HCT116 (cell line): ENCODE results near the gene COL28A1. TPM values are rescaled to one million over a fixed set of nuclear protein-coding genes. Genes with fewer than 3 reads are reported as not detected.

ENCODE experiments used
- ATAC-seq: fragments of 200-7000 bp; cut with Tn5 transposase; 2 replicates; pipeline ENCODE4 v1.9.1; 2020; ENCODE audit warnings: mild to moderate bottlenecking, moderate library complexity
- BruUV-seq: library from RNA; stranded (reverse); fragments of 400-500 nt; replicated peaks from 2 replicates; lab custom pipeline; 2021; lab: Mats Ljungman, UMichigan
- CTCF ChIA-PET: fragments of 300-600 bp; sonication (Branson Sonifier 250); formaldehyde crosslinking; loops from one replicate; lab custom pipeline; 2021; ENCODE audit warnings: antibody characterized with exemption; lab: Charles Lee
- POLR2A ChIA-PET: fragments of 300-600, 350-600 bp; sonication (Branson Sonifier 250); formaldehyde crosslinking; loops from one replicate; lab custom pipeline; 2021; ENCODE audit warnings: antibody characterized with exemption; lab: Charles Lee
- RAD21 ChIA-PET, 2 experiments: fragments of 300-600 bp; sonication (Branson Sonifier 250); formaldehyde crosslinking; loops; one replicate each; lab custom pipeline; 2023; ENCODE audit warnings: low total read pairs in 2 of 2; ENCODE audit not compliant: uncharacterized antibody in 2 of 2, unreplicated experiment in 2 of 2, low non-redundant PET in 1 of 2; lab: Charles Lee
- DNase-seq: peaks from one replicate; pipeline ENCODE4 v3.0.0-alpha.2; 2010; ENCODE audit warnings: low read depth, low spot score
- H2AFZ ChIP-seq: fragments of 200-600 bp; shearing (Covaris generic), sonication (generic); 2 replicates; pipeline ENCODE4 v1.6.1; 2017; ENCODE audit warnings: low read depth, mixed run types, mixed read lengths, antibody characterized with exemption, low read length; ENCODE audit not compliant: poor library complexity, severe bottlenecking
- H3K27ac ChIP-seq: 2 replicates; pipeline ENCODE4 v1.5.1; 2012; ENCODE audit warnings: low read depth, low read length
- H3K27me3 ChIP-seq: fragments of 200-600 bp; sonication (generic); 2 replicates; pipeline ENCODE4 v1.6.1; 2016; ENCODE audit warnings: mixed run types, low read length, mixed read lengths; ENCODE audit not compliant: insufficient read depth
- H3K36me3 ChIP-seq, 2 experiments: fragments of 200-500 bp in 1 of 2; fragments of 200-600 bp in 1 of 2; sonication (Bioruptor generic) in 1 of 2; sonication (generic) in 1 of 2; 2 replicates each; pipeline versions ENCODE4 v1.5.1 to v1.6.1; 2014 to 2016; ENCODE audit warnings: low read length in 2 of 2, inconsistent platforms in 1 of 2, mixed read lengths in 1 of 2, mixed run types in 1 of 2; ENCODE audit not compliant: insufficient read depth in 2 of 2, control insufficient read depth in 1 of 2
- H3K4me1 ChIP-seq, 2 experiments: fragments of 200-600 bp in 1 of 2; sonication (generic) in 1 of 2; 2 replicates each; pipeline versions ENCODE4 v1.5.1 to v1.6.1; 2012 to 2017; ENCODE audit warnings: low read length in 2 of 2, inconsistent platforms in 1 of 2, mild to moderate bottlenecking in 1 of 2, mixed read lengths in 1 of 2, mixed run types in 1 of 2, moderate library complexity in 1 of 2; ENCODE audit not compliant: insufficient read depth in 2 of 2, control insufficient read depth in 1 of 2
- H3K4me2 ChIP-seq: fragments of 200-600 bp; sonication (generic); 2 replicates; pipeline ENCODE4 v1.6.1; 2017; ENCODE audit warnings: mixed run types, low read length, mixed read lengths
- H3K4me3 ChIP-seq, 2 experiments: fragments of 200-600 bp in 1 of 2; sonication (generic) in 1 of 2; replicated peaks in 1 of 2; 2 replicates each; pipeline ENCODE4 v1.5.1; 2011 to 2016; ENCODE audit warnings: low read length in 2 of 2, control low read depth in 1 of 2, low read depth in 1 of 2, mild to moderate bottlenecking in 1 of 2, mixed read lengths in 1 of 2, mixed run types in 1 of 2
- H3K79me2 ChIP-seq: fragments of 200-600 bp; sonication (generic); 2 replicates; pipeline ENCODE4 v1.6.1; 2017; ENCODE audit warnings: mild to moderate bottlenecking, mixed run types, low read length, moderate library complexity, mixed read lengths; ENCODE audit not compliant: insufficient read depth
- H3K9ac ChIP-seq: fragments of 200-600 bp; sonication (generic); 2 replicates; pipeline ENCODE4 v1.6.1; 2016; ENCODE audit warnings: low read length, mixed read lengths
- H3K9me2 ChIP-seq: fragments of 200-600 bp; sonication (generic), shearing (Covaris generic); 2 replicates; pipeline ENCODE4 v1.6.1; 2017; ENCODE audit warnings: mixed run types, mild to moderate bottlenecking, moderate library complexity; ENCODE audit not compliant: insufficient read depth
- H3K9me3 ChIP-seq, 2 experiments: fragments of 200-500 bp in 1 of 2; fragments of 200-600 bp in 1 of 2; sonication (Bioruptor generic) in 1 of 2; sonication (generic) in 1 of 2; 2 replicates each; pipeline ENCODE4 v1.6.1; 2014 to 2017; ENCODE audit warnings: low read length in 2 of 2, mixed read lengths in 2 of 2, inconsistent platforms in 1 of 2, low read depth in 1 of 2, mild to moderate bottlenecking in 1 of 2, mixed run types in 1 of 2, moderate library complexity in 1 of 2; ENCODE audit not compliant: control insufficient read depth in 1 of 2, insufficient read depth in 1 of 2
- H4K20me1 ChIP-seq: fragments of 200-600 bp; sonication (generic), shearing (Covaris generic); 2 replicates; pipeline ENCODE4 v1.6.1; 2017; ENCODE audit warnings: mixed run types, mild to moderate bottlenecking, moderate library complexity; ENCODE audit not compliant: insufficient read depth
- EZH2 ChIP-seq: fragments of 200-600 bp; sonication (generic); IDR thresholded peaks from 2 replicates; pipeline ENCODE4 v1.6.1; 2017; ENCODE audit warnings: antibody characterized with exemption, mixed run types
- EZH2phosphoT487 ChIP-seq: fragments of 200-600 bp; IDR thresholded peaks from 2 replicates; pipeline ENCODE4 v1.6.1; 2018; ENCODE audit warnings: antibody characterized with exemption, borderline replicate concordance
- JUND ChIP-seq: IDR thresholded peaks from 2 replicates; pipeline ENCODE4 v1.6.1; 2012
- POLR2AphosphoS5 ChIP-seq: IDR thresholded peaks from 2 replicates; pipeline ENCODE4 v1.6.1; 2011; ENCODE audit warnings: mild to moderate bottlenecking, low read depth, low read length, moderate library complexity
- YY1 ChIP-seq: IDR thresholded peaks from 2 replicates; pipeline ENCODE4 v1.6.1; 2011; ENCODE audit warnings: low read length, low read depth, moderate library complexity, mild to moderate bottlenecking; ENCODE audit not compliant: insufficient replicate concordance; ENCODE audit errors: extremely low read depth
- ZBTB33 ChIP-seq: IDR thresholded peaks from 2 replicates; pipeline ENCODE4 v1.6.1; 2011; ENCODE audit warnings: mild to moderate bottlenecking, low read length, moderate library complexity; ENCODE audit not compliant: insufficient replicate concordance; ENCODE audit errors: extremely low read depth
- intact Hi-C: fragments of 100-400 bp; cut with micrococcal nuclease; formaldehyde crosslinking; loops from 2 replicates; pipeline ENCODE4 v1.10.0; 2022
- total RNA-seq: library from RNA; stranded (reverse); gene quantifications from one replicate; pipeline ENCODE4 v1.2.1, GENCODE V29; 2021; ENCODE audit not compliant: unreplicated experiment
- TF ChIP-seq, protein P1 (sequence below): IDR thresholded peaks from 2 replicates; pipeline ENCODE4 v1.6.1; 2012; ENCODE audit warnings: low read depth

Gene COL28A1
- total RNA-seq, 1 experiment from 2014 or later: 0.12 TPM

GRCh38 chr7:7584653-7585052 lies 49.0 kb upstream of the COL28A1 start:
- intact Hi-C loops: no loop called here
- no peaks in the 10 kb centered on the region for H4K20me1 ChIP-seq
- ATAC-seq (no peak), DNase-seq (no peak)
- H2AFZ ChIP-seq: no peak overlapping the region
- no peaks in the 10 kb centered on the region for H3K9me3 ChIP-seq
- H3K4me1 ChIP-seq: no peaks in the 10 kb centered on the region
- ChIA-PET RAD21 (no interaction called here), CTCF (interaction anchor here (1.8 kb wide), 1 partner anchor 10 kb away, joined by 5 read pairs; no protein-coding TSS in a partner anchor), POLR2A (no interaction called here)
- no peak overlapping the region for H3K27ac ChIP-seq
- BruUV-seq: no TSS peak
- no peaks in the 10 kb centered on the region; a peak in 1 of 4 replicates for H3K36me3 ChIP-seq
- peaks cover 3% of the 10 kb centered on the region; the same call in 1 of the 2 replicates for H3K79me2 ChIP-seq
- H3K4me2 ChIP-seq: no peak overlapping the region
- no peak overlapping the region for H3K9ac ChIP-seq
- no peaks in the 10 kb centered on the region for H3K9me2 ChIP-seq
- no peaks in the 10 kb centered on the region for H3K27me3 ChIP-seq
- TF ChIP-seq ZBTB33 (no peak), YY1 (no peak), EZH2phosphoT487 (no peak), POLR2AphosphoS5 (no peak), EZH2 (no peak), JUND (no peak)
- TF ChIP-seq, protein P1, sequence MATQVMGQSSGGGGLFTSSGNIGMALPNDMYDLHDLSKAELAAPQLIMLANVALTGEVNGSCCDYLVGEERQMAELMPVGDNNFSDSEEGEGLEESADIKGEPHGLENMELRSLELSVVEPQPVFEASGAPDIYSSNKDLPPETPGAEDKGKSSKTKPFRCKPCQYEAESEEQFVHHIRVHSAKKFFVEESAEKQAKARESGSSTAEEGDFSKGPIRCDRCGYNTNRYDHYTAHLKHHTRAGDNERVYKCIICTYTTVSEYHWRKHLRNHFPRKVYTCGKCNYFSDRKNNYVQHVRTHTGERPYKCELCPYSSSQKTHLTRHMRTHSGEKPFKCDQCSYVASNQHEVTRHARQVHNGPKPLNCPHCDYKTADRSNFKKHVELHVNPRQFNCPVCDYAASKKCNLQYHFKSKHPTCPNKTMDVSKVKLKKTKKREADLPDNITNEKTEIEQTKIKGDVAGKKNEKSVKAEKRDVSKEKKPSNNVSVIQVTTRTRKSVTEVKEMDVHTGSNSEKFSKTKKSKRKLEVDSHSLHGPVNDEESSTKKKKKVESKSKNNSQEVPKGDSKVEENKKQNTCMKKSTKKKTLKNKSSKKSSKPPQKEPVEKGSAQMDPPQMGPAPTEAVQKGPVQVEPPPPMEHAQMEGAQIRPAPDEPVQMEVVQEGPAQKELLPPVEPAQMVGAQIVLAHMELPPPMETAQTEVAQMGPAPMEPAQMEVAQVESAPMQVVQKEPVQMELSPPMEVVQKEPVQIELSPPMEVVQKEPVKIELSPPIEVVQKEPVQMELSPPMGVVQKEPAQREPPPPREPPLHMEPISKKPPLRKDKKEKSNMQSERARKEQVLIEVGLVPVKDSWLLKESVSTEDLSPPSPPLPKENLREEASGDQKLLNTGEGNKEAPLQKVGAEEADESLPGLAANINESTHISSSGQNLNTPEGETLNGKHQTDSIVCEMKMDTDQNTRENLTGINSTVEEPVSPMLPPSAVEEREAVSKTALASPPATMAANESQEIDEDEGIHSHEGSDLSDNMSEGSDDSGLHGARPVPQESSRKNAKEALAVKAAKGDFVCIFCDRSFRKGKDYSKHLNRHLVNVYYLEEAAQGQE: no peak
- no peak overlapping the region for H3K4me3 ChIP-seq
